ENCODE data around the gene CPA1. TPM values are rescaled to one million over a fixed set of nuclear protein-coding genes. Genes with fewer than 3 reads are reported as not detected.

CPA1 gene
- total and polyA plus RNA-seq, 9 of the 15 experiments (the other 6 are each of a cell fraction or from before 2014, with no cell fraction given) = 6.5 TPM; not detected in 8

DNA sequence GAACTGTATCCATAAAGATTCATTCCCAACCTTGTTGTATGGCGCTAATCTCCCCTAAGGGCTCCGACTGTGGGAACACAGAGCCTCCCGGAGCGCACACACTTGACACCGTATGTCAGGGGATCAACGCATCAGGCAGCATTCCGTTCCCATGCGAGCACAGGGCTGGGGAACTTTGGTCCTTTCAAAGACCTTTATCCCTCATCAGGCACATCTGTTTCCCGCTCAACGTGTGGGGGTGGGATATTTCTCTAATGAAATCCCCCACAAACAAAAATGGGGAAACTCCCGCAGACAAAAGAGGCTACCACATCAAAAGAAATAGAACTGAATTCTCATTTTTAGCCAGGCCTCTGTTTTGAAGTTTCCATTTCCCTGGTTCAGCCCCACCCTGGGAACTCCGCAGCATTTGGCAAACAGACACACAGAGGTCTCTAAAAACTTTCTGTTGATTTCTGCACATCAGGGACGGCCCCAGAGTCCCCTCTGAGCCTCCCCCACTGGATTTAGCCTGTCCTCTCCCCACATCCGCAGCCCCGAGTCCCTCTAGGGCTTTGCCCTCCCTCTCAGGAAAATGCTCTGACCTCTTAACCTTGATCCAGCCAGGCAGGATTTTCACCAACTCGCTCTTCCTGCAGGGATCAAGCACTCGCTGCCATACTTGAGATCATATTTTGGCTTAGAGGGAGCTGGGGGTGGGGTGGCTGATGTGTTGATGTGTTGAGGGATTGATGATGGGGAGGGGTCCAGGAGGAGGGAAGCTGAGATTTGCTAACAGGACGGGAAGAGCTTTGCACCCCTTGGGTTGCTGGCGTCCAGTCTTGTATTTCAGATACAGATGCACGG, 29.1 kb upstream of the CPA1 start:
- H3K4me2 ChIP-seq (ENCODE audit: insufficient read depth, low read length) = no peak overlapping the region
- no peaks in the 10 kb centered on the region for H3K9me3 ChIP-seq (replicated peaks; ENCODE audit: control insufficient read depth, insufficient read depth, low read depth, low read length)
- ChIA-PET CTCF (ENCODE audit: low intra/inter-chr PET ratio) (no interaction called here), POLR2A (interaction anchor here (0.6 to 0.7 kb wide), 2 partner anchors 10 to 256 kb away, joined by 3 to 4 read pairs; no protein-coding TSS in a partner anchor)
- no TSS peak for BruUV-seq (replicated peaks)
- no peak overlapping the region for H3K4me3 ChIP-seq
- no peak overlapping the region for H3K27ac ChIP-seq (ENCODE audit: extremely low read depth, low read depth, low read length)
- ATAC-seq (no peak), FAIRE-seq (no peak), DNase-seq (ENCODE audit: extremely low read depth in 1 of 4, low spot score in 3 of 4) (no peak)
- no peak overlapping the region for H2AFZ ChIP-seq (ENCODE audit: low read depth, low read length)
- 0 out of 5 replicates have a peak, but pooled peaks cover 0 to 3% of the 10 kb centered on the region in 2 experiments for H3K4me1 ChIP-seq (replicated peaks in 1 of 2; ENCODE audit: control insufficient read depth in 2 of 2, insufficient read depth in 2 of 2, low read length in 2 of 2)
- H4K20me1 ChIP-seq (replicated peaks; ENCODE audit: control insufficient read depth, insufficient read depth, low read length) = no peaks in the 10 kb centered on the region
- no peaks in the 10 kb centered on the region for H3K79me2 ChIP-seq (ENCODE audit: control insufficient read depth, insufficient read depth, low read length)
- in situ Hi-C loops (cut with MboI) = no loop called here
- no peaks in the 10 kb centered on the region for H3K36me3 ChIP-seq (ENCODE audit: control insufficient read depth, insufficient read depth, low read length)
- TF ChIP-seq HCFC1 (IDR thresholded peaks at IDR 0.05; ENCODE audit: low read depth, low read length) (no peak), JUND (IDR thresholded peaks at IDR 0.05; ENCODE audit: borderline replicate concordance, low read depth, low read length) (no peak), JUND (tag; IDR thresholded peaks at IDR 0.05; ENCODE audit: borderline replicate concordance, low read depth, low read length) (no peak), SUPT5H (IDR thresholded peaks at IDR 0.05) (no peak), TOE1 (IDR thresholded peaks at IDR 0.05; ENCODE audit: borderline replicate concordance) (no peak), TOE1 (CRISPR knock-in tag; IDR thresholded peaks at IDR 0.05; ENCODE audit: borderline replicate concordance, low read depth) (no peak), NR4A1 (CRISPR knock-in tag; IDR thresholded peaks at IDR 0.05) (no peak), NR4A1 (tag; IDR thresholded peaks at IDR 0.05) (no peak), L3MBTL2 (IDR thresholded peaks at IDR 0.05) (no peak)
- TF ChIP-seq, protein P1, sequence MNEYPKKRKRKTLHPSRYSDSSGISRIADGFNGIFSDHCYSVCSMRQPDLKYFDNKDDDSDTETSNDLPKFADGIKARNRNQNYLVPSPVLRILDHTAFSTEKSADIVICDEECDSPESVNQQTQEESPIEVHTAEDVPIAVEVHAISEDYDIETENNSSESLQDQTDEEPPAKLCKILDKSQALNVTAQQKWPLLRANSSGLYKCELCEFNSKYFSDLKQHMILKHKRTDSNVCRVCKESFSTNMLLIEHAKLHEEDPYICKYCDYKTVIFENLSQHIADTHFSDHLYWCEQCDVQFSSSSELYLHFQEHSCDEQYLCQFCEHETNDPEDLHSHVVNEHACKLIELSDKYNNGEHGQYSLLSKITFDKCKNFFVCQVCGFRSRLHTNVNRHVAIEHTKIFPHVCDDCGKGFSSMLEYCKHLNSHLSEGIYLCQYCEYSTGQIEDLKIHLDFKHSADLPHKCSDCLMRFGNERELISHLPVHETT (CRISPR knock-in tag; conservative IDR thresholded peaks at IDR 0.05 in 1 of 2, IDR thresholded peaks at IDR 0.05 in 1 of 2) = no peak
- intact Hi-C loops (cut with micrococcal nuclease) = no loop called here
- no peaks in the 10 kb centered on the region for H3K9me1 ChIP-seq (ENCODE audit: control insufficient read depth, insufficient read depth, low read length)
- no peak overlapping the region for H3K9ac ChIP-seq (ENCODE audit: insufficient read depth in 1 of 2, low read depth in 2 of 2, low read length in 2 of 2)
- peaks cover 49 to 80% of the 10 kb centered on the region in 2 experiments for H3K27me3 ChIP-seq (ENCODE audit: control insufficient read depth in 2 of 2, insufficient read depth in 2 of 2, low read length in 2 of 2)
- 3% methylated on average over 20 of the region's 20 CpGs for WGBS (ENCODE audit: insufficient coverage, low coverage, missing lambda C conversion rate)

Measured in K562 (cell line).